Stimulated activated CD4-positive, alpha-beta T cell treated with anti-CD3 and anti-CD28 coated beads, Interleukin-12 subunit alpha, Interleukin-12 subunit beta, amount 100 ng/mL, for 48 hours (primary cell): ENCODE results near the gene SLC25A26.
A peak's percentile ranks its signal among the peaks of the same experiment; 100 is the strongest.
"Not testable (repeated sequence)": the region's sequence is repeated elsewhere in the genome, so short reads cannot be mapped to it uniquely, and the experiment has no call there.

Experiments used
- DNase-seq, 3 donors: peaks; one replicate each; pipeline ENCODE4 v3.0.0-alpha.2; 2020; ENCODE audit warnings: low read depth in 2 of 3, low spot score in 1 of 3

SLC25A26 gene

DNA sequence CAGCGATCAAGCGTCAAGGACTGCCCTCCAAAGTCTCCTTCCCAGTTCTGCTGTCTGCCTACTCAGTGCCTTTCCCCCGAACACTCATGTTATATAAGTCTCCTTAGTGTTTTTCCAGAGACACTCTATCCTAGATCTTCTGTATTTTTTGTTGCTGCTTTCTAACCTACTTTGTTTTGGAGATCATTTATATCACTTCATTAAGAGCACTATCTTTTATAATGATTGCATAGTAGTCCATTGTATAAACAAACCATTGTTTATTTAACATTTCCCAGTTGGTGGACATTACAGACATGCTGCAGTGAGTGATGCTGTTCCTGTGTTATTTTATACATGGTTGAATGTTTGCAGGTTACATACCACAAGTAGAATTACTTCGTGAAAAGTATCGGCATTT lies 47.1 kb downstream of the SLC25A26 start:
- no peak for DNase-seq

DNA sequence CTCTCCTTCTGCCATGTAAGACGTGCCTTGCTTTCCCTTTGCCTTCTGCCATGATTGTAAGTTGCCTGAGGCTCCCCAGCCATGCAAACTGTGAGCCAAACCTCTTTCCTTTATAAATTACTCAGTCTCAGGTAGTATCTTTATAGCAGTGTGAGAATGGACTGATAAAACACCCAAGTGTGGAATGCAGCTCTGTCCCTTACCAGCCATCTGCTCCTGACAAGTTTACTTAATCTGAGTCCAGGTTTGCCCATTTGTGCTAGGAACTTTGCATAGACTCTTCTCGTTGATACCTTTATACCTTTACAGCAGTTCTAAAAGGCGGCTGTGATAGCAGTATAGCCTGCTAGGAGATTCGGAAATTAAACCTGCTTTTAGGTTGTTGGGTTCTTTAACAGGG lies 48.1 kb downstream of the SLC25A26 start:
- DNase-seq = no peak

DNA sequence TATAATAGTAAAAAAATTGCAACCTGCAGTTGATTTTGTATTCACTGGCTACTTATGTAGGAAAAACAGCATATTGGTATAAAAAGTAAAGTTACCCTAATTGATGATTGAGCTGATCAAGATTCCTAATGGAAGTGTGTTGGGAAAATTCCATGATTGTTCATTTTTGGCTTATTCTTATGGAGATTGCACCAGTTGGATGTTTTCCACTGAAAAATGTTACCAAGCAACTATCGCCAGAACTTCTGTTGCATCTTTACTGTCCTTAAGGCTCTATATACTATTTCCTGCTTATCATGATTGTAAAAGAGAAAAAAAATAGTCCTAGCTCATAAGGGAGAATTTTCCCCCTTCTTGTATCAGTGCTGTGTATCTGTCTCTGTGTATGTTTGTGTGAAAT lies 48.6 kb downstream of the SLC25A26 start:
- DNase-seq = no peak

DNA sequence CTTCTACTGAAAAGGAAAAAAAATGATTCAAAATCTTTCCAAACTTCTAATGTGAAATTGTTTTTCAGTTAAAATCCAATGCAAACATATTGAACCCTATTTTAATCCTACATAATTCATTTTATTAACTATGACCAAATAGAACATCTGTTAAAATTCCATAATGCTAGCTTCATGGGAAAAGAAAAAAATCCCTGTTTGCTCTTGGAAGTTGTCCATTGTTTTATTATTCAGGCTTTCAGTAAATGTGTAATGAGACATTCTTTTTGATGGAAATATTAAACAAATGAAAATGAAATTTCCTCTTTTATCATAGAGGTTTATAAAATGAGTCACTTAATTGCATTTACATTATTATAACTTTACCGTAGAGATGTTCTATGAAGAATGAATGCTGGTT lies 49.5 kb downstream of the SLC25A26 start:
- DNase-seq = no peak

DNA sequence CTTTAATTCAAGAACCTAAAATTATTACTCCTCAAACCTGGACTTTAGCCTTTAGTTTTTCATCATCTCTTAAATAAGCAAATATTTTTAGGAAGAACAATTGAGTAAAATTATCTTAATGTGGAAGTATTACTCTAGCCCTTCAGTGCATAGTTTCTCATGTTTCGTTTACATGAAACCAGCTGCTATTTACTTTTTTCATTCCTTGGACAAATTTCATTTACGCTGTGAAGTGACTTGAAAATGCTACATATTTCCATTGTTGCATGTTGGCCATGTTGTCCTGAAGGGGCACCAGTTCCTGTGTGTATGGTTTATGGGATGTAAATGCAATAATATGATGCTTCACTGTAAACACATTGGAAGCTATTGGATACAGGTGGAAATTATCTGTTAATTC lies 49.9 kb downstream of the SLC25A26 start:
- DNase-seq = no peak

DNA sequence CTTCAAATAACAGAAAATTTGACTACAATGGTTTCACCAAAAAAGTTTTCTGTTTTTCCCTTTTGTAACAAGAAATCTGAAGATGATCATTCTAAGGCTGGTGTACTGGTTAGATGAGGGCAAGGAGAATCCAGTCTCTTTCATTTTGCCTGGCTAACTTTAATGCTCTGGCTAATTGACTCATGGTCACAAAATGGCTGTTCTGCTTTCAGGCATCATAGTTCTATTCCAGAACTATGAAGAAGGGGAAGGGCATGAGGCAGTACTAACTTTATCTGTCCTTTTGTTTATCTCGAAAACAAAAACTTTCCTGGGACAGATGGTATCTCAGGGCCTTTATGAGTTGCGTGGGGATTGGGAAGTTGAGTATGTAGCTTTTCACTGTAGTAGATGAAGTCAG lies 50.4 kb downstream of the SLC25A26 start:
- DNase-seq = no peak

DNA sequence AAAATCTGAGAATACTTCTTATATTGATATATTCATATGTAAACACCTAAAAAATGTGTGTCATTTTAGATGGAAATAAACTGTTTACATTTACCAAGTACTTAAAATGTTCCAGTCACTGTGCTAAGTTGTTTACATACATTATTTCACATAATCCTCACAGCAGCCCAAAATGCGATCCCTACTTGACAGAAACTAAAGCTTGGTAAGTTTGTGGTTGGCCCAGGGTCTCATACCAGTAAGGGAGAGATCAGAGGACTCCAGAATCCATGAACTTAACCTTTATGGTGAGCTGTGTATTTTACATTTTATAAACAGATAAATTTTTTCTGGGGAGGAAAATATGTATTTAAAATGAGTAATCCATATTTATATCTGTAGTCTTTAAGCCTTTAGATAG lies 51.2 kb downstream of the SLC25A26 start:
- DNase-seq = no peak

DNA sequence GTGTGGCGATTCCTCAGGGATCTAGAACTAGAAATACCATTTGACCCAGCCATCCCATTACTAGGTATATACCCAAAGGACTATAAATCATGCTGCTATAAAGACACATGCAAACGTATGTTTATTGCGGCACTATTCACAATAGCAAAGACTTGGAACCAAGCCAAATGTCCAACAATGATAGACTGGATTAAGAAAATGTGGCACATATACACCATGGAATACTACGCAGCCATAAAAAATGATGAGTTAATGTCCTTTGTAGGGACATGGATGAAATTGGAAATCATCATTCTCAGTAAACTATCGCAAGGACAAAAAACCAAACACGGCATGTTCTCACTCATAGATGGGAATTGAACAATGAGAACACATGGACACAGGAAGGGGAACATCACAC lies 54.0 kb downstream of the SLC25A26 start:
- not testable (repeated sequence) for DNase-seq

DNA sequence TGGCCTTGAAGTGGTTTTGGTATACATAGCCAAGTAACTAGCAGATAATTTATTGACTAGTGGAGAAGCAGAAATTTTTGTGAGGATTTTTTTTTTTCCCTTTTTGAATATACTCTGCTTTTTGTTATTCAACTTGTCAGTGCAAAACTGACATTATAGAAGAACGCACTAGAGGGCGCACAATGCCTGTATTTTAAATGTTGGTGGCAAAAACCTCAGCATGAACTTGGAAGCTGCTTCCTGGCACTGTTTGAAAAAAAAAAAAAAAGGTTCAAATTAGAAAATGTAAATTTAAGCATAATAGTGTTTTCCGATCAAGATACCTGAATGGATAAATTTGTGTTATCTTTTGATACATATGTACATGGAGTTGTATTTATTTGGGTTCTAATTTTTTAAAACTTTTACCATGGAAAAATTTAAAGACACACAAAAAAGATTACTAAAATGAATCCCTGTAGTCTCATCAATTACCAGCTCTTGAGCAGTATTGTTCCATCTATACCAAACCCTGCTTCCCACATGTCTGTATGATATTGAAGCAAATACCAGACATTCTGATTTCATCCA lies 56.0 kb downstream of the SLC25A26 start:
- peak; percentile 17 to 66 (median 39) for DNase-seq

DNA sequence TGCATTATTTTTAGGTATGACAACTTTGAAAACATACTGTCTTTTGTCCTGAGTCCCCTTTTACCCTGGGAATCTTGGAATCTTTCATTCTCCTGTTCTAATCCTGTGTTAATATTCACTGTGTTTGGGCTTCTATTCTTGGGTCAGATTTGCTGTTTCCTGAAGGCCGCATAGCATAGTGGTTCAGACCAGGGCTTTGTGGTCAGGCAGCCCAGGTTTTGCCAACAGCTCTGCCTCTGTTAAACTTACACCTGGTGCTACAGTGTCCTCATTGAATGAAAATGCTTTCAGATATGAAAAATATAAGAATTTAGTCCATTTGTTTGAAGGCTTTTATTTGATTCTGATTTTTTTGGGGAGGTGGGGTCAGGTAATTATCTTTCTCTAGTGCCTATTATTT lies 58.4 kb downstream of the SLC25A26 start:
- no peak for DNase-seq

DNA sequence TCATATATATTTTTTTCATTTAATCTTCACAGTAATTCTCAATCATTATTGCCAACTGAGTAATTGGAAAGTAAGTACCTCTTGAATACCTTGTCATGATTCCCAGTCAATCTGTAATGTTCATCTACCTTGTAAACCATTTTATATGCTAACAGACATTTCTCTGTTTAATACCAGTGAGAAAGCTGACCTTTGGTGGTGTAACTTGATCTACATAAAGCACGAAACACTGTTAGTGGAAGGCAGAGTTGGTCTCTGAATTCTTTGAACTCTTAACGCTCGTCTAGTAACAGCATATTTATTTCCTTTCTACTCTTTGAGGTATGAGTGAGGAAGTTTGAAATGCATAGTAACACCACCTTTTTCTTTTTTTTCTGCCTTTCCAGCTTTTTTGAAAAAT lies 59.5 kb downstream of the SLC25A26 start:
- no peak for DNase-seq

DNA sequence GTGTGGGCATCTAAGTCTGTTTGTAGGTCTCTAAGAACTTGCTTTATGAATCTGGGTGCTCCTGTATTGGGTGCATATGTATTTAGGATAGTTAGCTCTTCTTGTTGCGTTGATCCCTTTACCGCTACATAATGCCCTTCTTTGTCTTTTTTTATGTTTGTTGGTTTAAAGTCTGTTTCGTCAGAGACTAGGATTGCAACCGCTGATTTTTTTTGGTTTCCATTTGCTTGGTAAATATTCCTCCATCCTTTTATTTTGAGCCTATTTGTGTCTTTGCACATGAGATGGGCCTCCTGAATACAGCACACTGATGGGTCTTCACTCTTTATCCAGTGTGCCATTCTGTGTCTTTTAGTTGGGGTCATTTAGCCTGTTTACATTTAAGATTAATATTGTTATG lies 71.1 kb downstream of the SLC25A26 start:
- not testable (repeated sequence) for DNase-seq

DNA sequence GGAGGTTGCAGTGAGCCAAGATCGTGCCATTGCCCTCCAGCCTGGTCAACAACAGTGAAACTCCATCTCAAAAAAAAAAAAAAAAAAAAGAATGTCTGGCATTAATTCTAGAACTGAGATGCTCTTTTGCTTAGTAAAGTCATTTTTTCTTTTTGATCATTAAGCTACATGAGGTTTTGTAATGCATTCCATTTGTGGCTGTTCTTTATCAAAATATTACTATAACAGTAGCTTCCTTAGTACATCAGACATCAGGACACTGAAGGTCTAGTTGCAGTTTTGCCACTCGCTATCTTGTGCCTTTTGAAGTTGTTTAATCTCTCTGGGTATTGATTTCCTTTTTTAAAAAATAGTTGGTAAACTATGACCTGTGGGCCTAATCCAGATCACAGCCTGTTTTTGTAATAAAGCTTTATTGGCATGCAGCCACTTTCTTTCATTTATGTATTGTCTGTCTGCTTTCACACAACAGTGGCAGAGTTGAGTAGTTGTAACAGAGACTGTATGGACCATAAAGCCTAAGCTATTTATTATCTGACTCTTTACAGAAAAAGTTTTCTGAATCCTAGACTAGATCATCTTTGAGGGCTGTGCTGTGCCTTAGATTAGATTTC lies 76.6 kb downstream of the SLC25A26 start:
- no peak for DNase-seq

DNA sequence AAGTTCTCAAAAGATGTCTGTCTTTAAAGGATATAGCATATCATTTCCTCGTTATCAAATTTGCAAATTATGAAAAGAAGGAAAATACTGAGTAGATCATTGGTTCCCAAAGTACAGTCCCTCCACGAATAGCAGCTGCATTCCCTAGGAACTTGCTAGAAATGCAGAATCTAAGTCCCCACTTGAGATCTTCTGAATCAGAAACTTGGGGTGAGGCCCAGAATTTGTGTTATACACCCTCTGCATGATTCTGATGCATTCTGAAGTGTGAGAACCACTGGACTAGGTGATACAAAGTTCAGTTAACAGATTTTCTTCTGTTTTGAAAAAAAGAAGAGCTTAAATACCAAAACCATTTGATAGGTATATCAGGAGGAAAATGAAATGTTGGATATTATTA lies 77.1 kb downstream of the SLC25A26 start:
- DNase-seq = no peak

DNA sequence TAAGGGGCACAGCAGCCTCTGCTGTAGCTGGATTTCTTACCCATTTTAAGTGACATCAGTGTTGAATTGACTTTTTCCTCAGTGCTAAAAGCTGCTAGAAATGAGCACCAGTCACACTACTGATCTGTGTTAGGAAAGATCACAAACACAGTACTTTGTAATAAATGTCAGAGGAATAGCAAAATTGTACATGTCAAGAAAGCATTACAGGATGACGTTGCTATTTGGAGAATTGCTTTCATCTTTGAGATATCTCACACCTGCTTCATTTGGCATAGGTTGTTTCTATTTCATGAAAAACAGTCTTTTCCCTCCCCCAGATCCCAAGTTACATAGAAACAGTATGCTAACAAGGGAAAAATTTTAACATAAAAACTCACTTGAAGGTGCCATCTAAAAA lies 77.8 kb downstream of the SLC25A26 start:
- no peak for DNase-seq

DNA sequence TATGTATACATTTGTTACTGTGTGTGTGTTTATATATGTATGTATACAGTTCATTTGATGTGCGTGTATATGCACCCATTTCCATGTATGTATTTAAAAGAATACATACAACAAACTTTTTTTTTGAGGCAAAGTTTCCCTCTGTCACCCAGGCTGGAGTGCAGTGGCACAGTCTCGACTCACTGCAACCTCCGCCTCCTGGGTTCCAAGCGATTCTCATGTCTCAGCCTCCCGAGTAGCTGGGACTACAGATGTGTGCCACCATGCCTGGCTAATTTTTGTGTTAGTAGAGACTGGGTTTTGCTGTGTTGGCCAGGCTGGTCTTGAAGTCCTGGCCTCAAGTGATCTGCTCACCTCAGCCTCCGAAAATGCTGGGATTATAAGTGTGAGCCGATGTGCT lies 78.3 kb downstream of the SLC25A26 start:
- DNase-seq = not testable (repeated sequence)

DNA sequence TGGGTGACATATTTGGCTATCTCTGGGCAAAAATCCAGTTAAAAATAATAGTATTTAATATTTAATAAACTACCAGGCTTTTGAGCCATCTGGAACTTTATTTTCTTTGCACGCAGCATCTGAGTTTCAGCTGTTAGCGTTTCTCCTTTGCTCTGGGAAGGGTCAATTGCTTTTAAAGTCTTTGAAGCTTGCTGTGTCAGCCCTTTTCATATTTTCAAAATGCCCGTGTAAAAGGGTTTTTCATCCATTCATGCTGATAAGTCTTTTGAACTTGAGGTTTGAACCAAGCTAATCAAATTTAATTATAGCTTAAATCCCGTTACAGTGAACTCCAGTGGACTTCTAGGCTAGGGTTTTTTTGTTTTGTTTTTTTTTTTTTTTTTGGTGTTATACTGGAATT lies 79.1 kb downstream of the SLC25A26 start:
- no peak for DNase-seq

DNA sequence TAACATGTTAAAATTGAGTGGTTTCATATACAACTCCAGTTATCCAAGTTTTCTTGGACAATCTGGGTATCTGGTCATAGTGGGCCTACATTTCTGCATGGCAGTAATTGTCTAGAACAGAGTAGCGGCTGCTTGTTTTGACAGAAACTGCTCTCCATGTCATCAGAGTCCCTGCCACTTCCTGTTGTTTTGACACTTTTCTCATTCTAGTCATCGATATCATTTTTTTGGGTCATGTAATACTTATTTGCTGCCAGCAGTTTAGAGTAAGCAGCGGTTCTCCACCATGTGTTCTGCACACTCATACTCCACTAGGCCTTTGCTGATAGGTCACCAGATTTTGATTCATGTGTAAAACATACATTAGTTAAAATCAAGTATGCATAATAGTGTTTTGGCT lies 81.5 kb downstream of the SLC25A26 start:
- peak in 1 of 3 donors; percentile 20 for DNase-seq

DNA sequence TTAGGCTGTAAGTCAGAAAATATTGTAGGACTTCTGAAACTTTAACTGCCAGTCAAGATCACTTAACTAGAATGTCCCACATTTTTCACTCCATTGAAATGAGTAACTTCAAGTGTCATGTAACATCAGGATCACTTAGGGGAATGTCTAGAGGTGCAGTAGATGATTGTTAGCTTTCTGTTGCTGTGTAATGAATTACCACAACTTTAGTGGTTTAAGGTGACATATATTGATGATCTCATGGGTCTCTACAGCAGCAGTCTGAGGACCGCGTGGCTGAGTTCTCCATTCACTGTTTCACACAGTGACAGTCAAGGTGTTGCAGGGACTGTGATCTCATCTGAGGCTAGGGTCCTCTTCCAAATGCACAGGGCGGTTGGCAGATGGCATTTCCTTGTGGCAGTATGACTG lies 82.7 kb downstream of the SLC25A26 start:
- peak; percentile 19 to 32 (median 23) for DNase-seq

DNA sequence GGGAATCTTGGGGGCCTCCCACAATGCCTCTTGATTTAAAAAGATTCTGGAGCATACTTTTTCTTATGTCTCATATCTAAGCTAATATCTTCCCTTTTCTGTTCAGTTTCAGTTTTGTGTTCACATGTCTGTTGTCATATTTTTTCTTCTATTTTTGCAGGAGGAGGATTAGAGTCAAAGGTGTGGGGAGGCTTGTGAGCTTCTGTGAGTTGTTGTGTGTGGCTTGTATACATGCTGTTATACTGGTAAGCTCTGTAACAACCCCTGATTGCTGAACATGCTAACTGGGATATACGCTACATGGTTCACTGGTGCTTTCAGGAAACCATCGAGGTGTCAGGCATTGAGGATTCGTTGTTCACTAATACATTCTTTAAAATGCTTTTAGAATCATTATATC lies 83.5 kb downstream of the SLC25A26 start:
- DNase-seq = no peak

DNA sequence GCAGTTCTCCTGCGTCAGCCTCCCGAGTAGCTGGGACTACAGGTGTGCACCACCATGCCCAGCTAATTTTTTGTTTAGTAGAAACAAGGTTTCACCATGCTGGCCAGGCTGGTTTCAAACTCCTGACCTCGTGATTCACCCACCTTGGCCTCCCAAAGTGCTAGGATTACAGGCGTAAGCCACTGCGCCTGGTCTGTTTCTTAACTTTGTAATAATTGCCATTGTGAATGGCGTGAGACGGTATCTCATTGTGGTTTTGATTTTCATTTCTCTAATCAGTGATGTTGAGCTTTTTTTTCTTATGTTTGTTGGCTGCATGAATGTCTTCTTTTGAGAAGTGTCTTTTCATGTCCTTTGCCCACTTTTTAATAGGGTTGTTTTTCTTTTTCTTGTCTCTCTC lies 85.3 kb downstream of the SLC25A26 start:
- DNase-seq = not testable (repeated sequence)

DNA sequence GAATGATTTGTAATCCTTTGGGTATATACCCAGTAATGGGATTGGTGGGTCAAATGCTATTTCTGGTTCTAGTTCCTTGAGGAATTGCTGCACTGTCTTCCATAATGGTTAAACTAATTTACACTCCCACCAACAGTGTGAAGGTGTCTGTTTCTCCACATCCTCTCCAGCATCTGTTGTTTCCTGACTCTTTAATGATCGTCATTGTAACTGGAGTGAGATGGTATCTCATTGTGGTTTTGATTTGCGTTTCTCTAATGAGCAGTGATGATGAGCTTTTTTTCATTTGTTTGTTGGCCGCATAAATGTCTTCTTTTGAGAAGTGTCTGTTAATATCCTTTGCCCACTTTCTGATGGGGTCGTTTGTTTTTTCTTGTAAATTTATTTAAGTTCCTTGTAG lies 86.2 kb downstream of the SLC25A26 start:
- DNase-seq = not testable (repeated sequence)

DNA sequence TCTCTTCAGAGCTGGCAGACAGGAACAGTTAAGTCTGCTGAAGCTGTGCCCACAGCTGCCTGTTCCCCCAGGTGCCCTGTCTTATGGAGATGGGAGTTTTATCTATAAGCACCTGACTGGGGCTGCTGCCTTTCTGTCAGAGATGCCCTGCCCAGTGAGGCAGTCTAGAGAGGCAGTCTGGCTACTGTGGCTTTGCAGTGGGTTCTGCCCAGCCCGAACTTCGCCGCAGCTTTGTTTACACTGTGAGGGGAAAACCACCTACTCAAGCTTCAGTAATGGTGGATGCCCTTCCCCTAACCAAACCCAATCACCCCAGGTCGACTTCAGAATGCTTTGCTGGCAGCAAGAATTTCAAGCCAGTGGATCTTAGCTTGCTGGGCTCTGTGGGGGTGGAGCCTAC lies 91.2 kb downstream of the SLC25A26 start:
- DNase-seq = no peak
